NCI-H345 (cell line): ENCODE measurements around the gene CRACDL.

Experiments used
- DNase-seq: peaks from one replicate; lab custom pipeline; 2025; lab: John Stamatoyannopoulos, UW

Gene CRACDL

GRCh38 chr2:98859323-98859722, 76.7 kb downstream of the CRACDL start:
- no peak for DNase-seq

GRCh38 chr2:98857001-98857400, 79.0 kb downstream of the CRACDL start:
- no peak for DNase-seq

- no peak for DNase-seq
These were observed 81.3 kb downstream of the CRACDL start for GRCh38 chr2:98854682-98855081.

GRCh38 chr2:98852932-98853331, 83.1 kb downstream of the CRACDL start:
- DNase-seq = no peak

- DNase-seq = no peak
These were observed 86.0 kb downstream of the CRACDL start for GRCh38 chr2:98850074-98850473.

- DNase-seq = no peak
These were observed 86.9 kb downstream of the CRACDL start for GRCh38 chr2:98849113-98849512.

- no peak for DNase-seq
These were observed 88.2 kb downstream of the CRACDL start for GRCh38 chr2:98847853-98848252.

- no peak for DNase-seq
These were observed 90.0 kb downstream of the CRACDL start for GRCh38 chr2:98846041-98846440.

GRCh38 chr2:98842136-98842535, 93.9 kb downstream of the CRACDL start:
- no peak for DNase-seq

GRCh38 chr2:98839292-98839691, 96.7 kb downstream of the CRACDL start:
- DNase-seq = no peak

GRCh38 chr2:98835831-98836385, 100.1 kb downstream of the CRACDL start:
- DNase-seq = no peak

- DNase-seq = no peak
These were observed 102.1 kb downstream of the CRACDL start for GRCh38 chr2:98833917-98834263.

GRCh38 chr2:98833172-98833916, 102.7 kb downstream of the CRACDL start:
- no peak for DNase-seq

- DNase-seq = no peak
These were observed 103.9 kb downstream of the CRACDL start for GRCh38 chr2:98832172-98832571.

- DNase-seq = no peak
These were observed 105.4 kb downstream of the CRACDL start for GRCh38 chr2:98830571-98831145.

GRCh38 chr2:98829581-98830270, 106.3 kb downstream of the CRACDL start:
- DNase-seq = no peak

- DNase-seq = no peak
These were observed 107.1 kb downstream of the CRACDL start for GRCh38 chr2:98828793-98829371.

- DNase-seq = no peak
These were observed 107.7 kb downstream of the CRACDL start for GRCh38 chr2:98828369-98828744.

GRCh38 chr2:98827625-98828368, 108.2 kb downstream of the CRACDL start:
- no peak for DNase-seq

GRCh38 chr2:98826856-98827255, 109.2 kb downstream of the CRACDL start:
- no peak for DNase-seq

- DNase-seq = no peak
These were observed 110.2 kb downstream of the CRACDL start for GRCh38 chr2:98825858-98826257.

GRCh38 chr2:98825404-98825803, 110.6 kb downstream of the CRACDL start:
- no peak for DNase-seq
